Epithelial cell of proximal tubule (primary cell): ENCODE results near the gene SYT9. TPM values are rescaled to one million over a fixed set of nuclear protein-coding genes. Genes with fewer than 3 reads are reported as not detected.

Experiments
- DNase-seq: peaks from one replicate; pipeline ENCODE4 v3.0.0-alpha.2; 2011; ENCODE audit warnings: low read depth
- H3K4me3 ChIP-seq: 2 replicates; pipeline ENCODE4 v1.5.1; 2011; ENCODE audit warnings: low read depth, mild to moderate bottlenecking, low read length
- CTCF ChIP-seq: conservative IDR thresholded peaks from 2 replicates; pipeline ENCODE4 v1.5.1; 2012; ENCODE audit warnings: low read depth, mild to moderate bottlenecking, low read length
- total RNA-seq: library from RNA; depleted of rRNA; stranded (reverse); fragments of >200 nt; gene quantifications from 2 replicates; pipeline ENCODE4 v1.2.3, GENCODE V29; 2015

The SYT9 gene
- total RNA-seq, 1 donor from 2014 or later, result 0.46 TPM

GRCh38 chr11:7418906-7419305, 167.2 kb downstream of the SYT9 start:
- no peak for TF ChIP-seq CTCF
- H3K4me3 ChIP-seq, result no peak overlapping the region
- no peak for DNase-seq

- DNase-seq, result no peak
- no peak overlapping the region for H3K4me3 ChIP-seq
- TF ChIP-seq CTCF, result no peak
Measured at GRCh38 chr11:7421136-7421535, 169.4 kb downstream of the SYT9 start.

- DNase-seq, result no peak
- no peak for TF ChIP-seq CTCF
- H3K4me3 ChIP-seq, result no peak overlapping the region
Measured at GRCh38 chr11:7422544-7423331, 171.0 kb downstream of the SYT9 start.

- no peak for DNase-seq
- no peak for TF ChIP-seq CTCF
- H3K4me3 ChIP-seq, result no peak overlapping the region
Measured at GRCh38 chr11:7423946-7424345, 172.2 kb downstream of the SYT9 start.

- no peak overlapping the region for H3K4me3 ChIP-seq
- no peak for TF ChIP-seq CTCF
- no peak for DNase-seq
Measured at GRCh38 chr11:7427733-7428132, 176.0 kb downstream of the SYT9 start.

GRCh38 chr11:7428196-7428595, 176.5 kb downstream of the SYT9 start:
- no peak for TF ChIP-seq CTCF

GRCh38 chr11:7430496-7430895, 178.8 kb downstream of the SYT9 start:
- no peak overlapping the region for H3K4me3 ChIP-seq
- DNase-seq, result no peak
- TF ChIP-seq CTCF, result no peak

More at GRCh38 chr11:7428196-7428595, 176.5 kb downstream of the SYT9 start:
- no peak for DNase-seq
- H3K4me3 ChIP-seq, result no peak overlapping the region
